H1 (cell line): ENCODE measurements around the gene PARP16. TPM values are rescaled to one million over a fixed set of nuclear protein-coding genes. Genes with fewer than 3 reads are reported as not detected.

Source experiments
- CTCF ChIA-PET: fragments of 300-600 bp; sonication (Branson Sonifier 250); formaldehyde crosslinking; loops from one replicate; lab custom pipeline; 2021; ENCODE audit not compliant: partially characterized antibody; lab: Charles Lee
- POLR2A ChIA-PET: fragments of 300-600 bp; sonication (Branson Sonifier 250); formaldehyde crosslinking; loops from one replicate; lab custom pipeline; 2021; ENCODE audit warnings: inconsistent platforms; ENCODE audit not compliant: partially characterized antibody; lab: Charles Lee
- DNase-seq, 2 experiments: peaks; one replicate each; pipeline versions ENCODE4 v3.0.0 to v3.0.0-alpha.2; 2010 to 2022; ENCODE audit warnings: low spot score in 2 of 2, low read depth in 1 of 2, mixed read lengths in 1 of 2
- FAIRE-seq: peaks from 2 replicates; lab custom pipeline; 2011; peaks lifted over from hg19 to GRCh38; lab: Jason Lieb, UNC
- H2AFZ ChIP-seq: 2 replicates; pipeline ENCODE4 v1.8.1; 2012; ENCODE audit warnings: low read length, inconsistent platforms
- H2AK5ac ChIP-seq: 2 replicates; pipeline ENCODE4 v1.6.1; 2013; ENCODE audit warnings: low read depth, low read length
- H2BK120ac ChIP-seq: replicated peaks from 2 replicates; pipeline ENCODE3; 2013; ENCODE audit warnings: low read depth, low read length, inconsistent platforms
- H2BK12ac ChIP-seq: 2 replicates; pipeline ENCODE4 v1.6.1; 2013; ENCODE audit warnings: low read depth, low read length
- H2BK15ac ChIP-seq: 2 replicates; pipeline ENCODE4 v1.6.1; 2013; ENCODE audit warnings: low read length
- H2BK20ac ChIP-seq: 2 replicates; pipeline ENCODE4 v1.6.1; 2013; ENCODE audit warnings: low read length
- H2BK5ac ChIP-seq: 2 replicates; pipeline ENCODE4 v1.6.1; 2013; ENCODE audit warnings: low read depth, low read length
- H3K14ac ChIP-seq: 2 replicates; pipeline ENCODE4 v1.6.1; 2013; ENCODE audit warnings: inconsistent platforms; ENCODE audit not compliant: insufficient read length
- H3K18ac ChIP-seq: 2 replicates; pipeline ENCODE4 v1.6.1; 2013; ENCODE audit warnings: low read length; ENCODE audit errors: extremely low read depth
- H3K23ac ChIP-seq: 2 replicates; pipeline ENCODE4 v1.6.1; 2013; ENCODE audit warnings: inconsistent platforms; ENCODE audit not compliant: insufficient read length
- H3K23me2 ChIP-seq: 2 replicates; pipeline ENCODE4 v1.6.1; 2013; ENCODE audit warnings: low read depth, low read length
- H3K27ac ChIP-seq: 2 replicates; pipeline ENCODE4 v1.6.1; 2011; ENCODE audit warnings: low read depth, low read length, inconsistent platforms
- H3K27me3 ChIP-seq, 4 experiments: replicated peaks in 1 of 4; 1 replicate in 1 of 4; 2 replicates in 3 of 4; pipeline versions ENCODE4 v1.6.1 to v1.8.1; 2011 to 2013; ENCODE audit warnings: low read length in 3 of 4, mild to moderate bottlenecking in 3 of 4, inconsistent platforms in 2 of 4, mixed read lengths in 2 of 4, moderate library complexity in 1 of 4; ENCODE audit not compliant: control insufficient read depth in 3 of 4, insufficient read depth in 3 of 4; ENCODE audit errors: extremely low read depth in 1 of 4
- H3K36me3 ChIP-seq, 4 experiments: 2 replicates each; pipeline versions ENCODE4 v1.6.1 to v1.8.1; 2011 to 2013; ENCODE audit warnings: mild to moderate bottlenecking in 4 of 4, low read length in 3 of 4, moderate library complexity in 2 of 4, control low read depth in 1 of 4, inconsistent platforms in 1 of 4; ENCODE audit not compliant: insufficient read depth in 4 of 4, control insufficient read depth in 2 of 4
- H3K4ac ChIP-seq: replicated peaks from 2 replicates; pipeline ENCODE3; 2013; ENCODE audit warnings: low read length, low read depth, mixed read lengths, inconsistent platforms; ENCODE audit not compliant: insufficient read length
- H3K4me1 ChIP-seq, 4 experiments: replicated peaks in 1 of 4; 1 replicate in 1 of 4; 2 replicates in 3 of 4; pipeline versions ENCODE4 v1.6.1 to v1.8.1; 2011 to 2013; ENCODE audit warnings: low read length in 3 of 4, inconsistent platforms in 2 of 4, mixed read lengths in 1 of 4; ENCODE audit not compliant: insufficient read depth in 4 of 4, control insufficient read depth in 3 of 4
- H3K4me2 ChIP-seq, 2 experiments: 2 replicates each; pipeline versions ENCODE4 v1.6.1 to v1.8.1; 2011 to 2013; ENCODE audit warnings: low read depth in 2 of 2, low read length in 2 of 2, control low read depth in 1 of 2, inconsistent platforms in 1 of 2, mild to moderate bottlenecking in 1 of 2; ENCODE audit not compliant: insufficient read depth in 1 of 2
- H3K4me3 ChIP-seq, 4 experiments: fragments of 200-600, 300-600 bp in 1 of 4; sonication (generic), shearing (Covaris generic), sonication (Bioruptor Twin) in 1 of 4; 2 replicates each; pipeline versions ENCODE4 v1.5.1 to v1.8.1; 2011 to 2016; ENCODE audit warnings: low read length in 4 of 4, low read depth in 3 of 4, control low read depth in 2 of 4, inconsistent platforms in 2 of 4, mild to moderate bottlenecking in 2 of 4, mixed read lengths in 1 of 4, moderate library complexity in 1 of 4; ENCODE audit not compliant: insufficient read depth in 2 of 4; ENCODE audit errors: extremely low read depth in 1 of 4
- H3K56ac ChIP-seq: replicated peaks from 2 replicates; pipeline ENCODE3; 2013; ENCODE audit warnings: low read depth, mild to moderate bottlenecking, mixed read lengths, low read length, inconsistent platforms; ENCODE audit not compliant: insufficient read length
- H3K79me1 ChIP-seq: 2 replicates; pipeline ENCODE4 v1.6.1; 2013; ENCODE audit warnings: low read depth, low read length, control low read depth
- H3K79me2 ChIP-seq, 2 experiments: 2 replicates each; pipeline versions ENCODE4 v1.6.1 to v1.8.1; 2012 to 2013; ENCODE audit warnings: low read length in 2 of 2, mild to moderate bottlenecking in 2 of 2, inconsistent platforms in 1 of 2; ENCODE audit not compliant: insufficient read depth in 2 of 2, control insufficient read depth in 1 of 2
- H3K9ac ChIP-seq, 4 experiments: replicated peaks in 1 of 4; 1 replicate in 1 of 4; 2 replicates in 3 of 4; pipeline versions ENCODE4 v1.6.1 to v1.8.1; 2011 to 2013; ENCODE audit warnings: low read depth in 3 of 4, low read length in 3 of 4, control low read depth in 2 of 4, mild to moderate bottlenecking in 2 of 4, moderate library complexity in 2 of 4, inconsistent platforms in 1 of 4; ENCODE audit errors: extremely low read depth in 1 of 4
- H3K9me3 ChIP-seq, 2 experiments: 2 replicates each; pipeline versions ENCODE4 v1.6.1 to v1.8.1; 2012 to 2013; ENCODE audit warnings: mild to moderate bottlenecking in 2 of 2, moderate library complexity in 2 of 2, control low read depth in 1 of 2, inconsistent platforms in 1 of 2, low read depth in 1 of 2, low read length in 1 of 2, mixed read lengths in 1 of 2; ENCODE audit not compliant: insufficient read depth in 2 of 2
- H4K20me1 ChIP-seq, 2 experiments: replicated peaks in 1 of 2; 2 replicates each; pipeline versions ENCODE3 to v1.8.1; 2011 to 2013; ENCODE audit warnings: inconsistent platforms in 2 of 2, low read length in 2 of 2, mild to moderate bottlenecking in 1 of 2; ENCODE audit not compliant: insufficient read depth in 2 of 2, control insufficient read depth in 1 of 2
- H4K5ac ChIP-seq: 2 replicates; pipeline ENCODE4 v1.6.1; 2013; ENCODE audit warnings: low read length, low read depth, mixed read lengths, inconsistent platforms; ENCODE audit not compliant: insufficient read length
- H4K8ac ChIP-seq: 2 replicates; pipeline ENCODE4 v1.8.0; 2013; ENCODE audit warnings: mild to moderate bottlenecking, moderate library complexity, low read length, inconsistent platforms; ENCODE audit not compliant: insufficient read depth; ENCODE audit errors: extremely low read depth
- H4K91ac ChIP-seq: replicated peaks from 2 replicates; pipeline ENCODE3; 2013; ENCODE audit warnings: low read length, mixed read lengths, inconsistent platforms; ENCODE audit not compliant: insufficient read length
- CREB1 ChIP-seq: IDR thresholded peaks from 2 replicates; pipeline ENCODE4 v1.6.1; 2012; ENCODE audit warnings: inconsistent platforms
- NANOG ChIP-seq: IDR thresholded peaks from 2 replicates; pipeline ENCODE4 v1.6.1; 2011; ENCODE audit warnings: low read length, low read depth, mild to moderate bottlenecking, inconsistent platforms; ENCODE audit not compliant: insufficient read depth, poor library complexity, severe bottlenecking
- NRF1 ChIP-seq: IDR thresholded peaks from 2 replicates; pipeline ENCODE4 v1.6.1; 2011; ENCODE audit warnings: mild to moderate bottlenecking, low read depth, low read length, improper control_type of control experiment
- POLR2A ChIP-seq, 2 experiments: IDR thresholded peaks; 1 replicate in 1 of 2; 2 replicates in 1 of 2; pipeline ENCODE4 v1.6.1; 2011; ENCODE audit warnings: low read depth in 2 of 2, low read length in 2 of 2, mild to moderate bottlenecking in 2 of 2; ENCODE audit errors: control extremely low read depth in 1 of 2
- RFX5 ChIP-seq: IDR thresholded peaks from 2 replicates; pipeline ENCODE4 v1.6.1; 2011; ENCODE audit warnings: low read depth, low read length, improper control_type of control experiment, borderline replicate concordance
- RNF2 ChIP-seq: fragments of 200-900, 300-1000 bp; sonication (generic); IDR thresholded peaks from 2 replicates; pipeline ENCODE4 v1.7.1; 2016; ENCODE audit warnings: borderline replicate concordance, low read depth, mild to moderate bottlenecking, antibody characterized with exemption, low read length; ENCODE audit not compliant: poor library complexity, severe bottlenecking; ENCODE audit errors: missing control alignments
- SAP30 ChIP-seq: fragments of 300-600 bp; sonication (generic); IDR thresholded peaks from 2 replicates; pipeline ENCODE4 v1.7.1; 2012; ENCODE audit warnings: low read length, moderate library complexity, mild to moderate bottlenecking, inconsistent platforms; ENCODE audit not compliant: insufficient read depth, insufficient replicate concordance
- SP2 ChIP-seq: IDR thresholded peaks from 2 replicates; pipeline ENCODE4 v1.6.1; 2012; ENCODE audit warnings: mild to moderate bottlenecking, low read length, inconsistent platforms
- SP4 ChIP-seq: IDR thresholded peaks from 2 replicates; pipeline ENCODE4 v1.6.1; 2012; ENCODE audit warnings: low read length, inconsistent platforms
- SRF ChIP-seq: IDR thresholded peaks from 2 replicates; pipeline ENCODE4 v1.6.1; 2011; ENCODE audit warnings: mild to moderate bottlenecking, low read depth, low read length, moderate library complexity
- YY1 ChIP-seq: IDR thresholded peaks from 2 replicates; pipeline ENCODE4 v1.6.1; 2011; ENCODE audit warnings: low read depth, mild to moderate bottlenecking, low read length
- WGBS, 2 experiments: shearing (Covaris generic) in 1 of 2; methylation state at CpG; one replicate each; pipeline versions ENCODE4 v1.1.6 to v1.1.7; 2013 to 2015; ENCODE audit warnings: low lambda C conversion rate in 2 of 2, mixed read lengths in 2 of 2, inconsistent platforms in 1 of 2, low coverage in 1 of 2, missing lambda C conversion rate in 1 of 2; ENCODE audit not compliant: insufficient replicate concordance in 2 of 2, insufficient coverage in 1 of 2, insufficient read length in 1 of 2; ENCODE audit errors: extremely low coverage in 1 of 2, missing lambda C conversion rate in 1 of 2; 5-methylcytosine and 5-hydroxymethylcytosine counted together
- polyA plus RNA-seq, 7 experiments: library from polyadenylated mRNA; depleted of rRNA in 3 of 7; stranded (reverse) in 5 of 7; unstranded in 2 of 7; fragments of >200 nt in 5 of 7; fragments of 200-250 nt in 2 of 7; gene quantifications; 1 replicate in 5 of 7; 2 replicates in 1 of 7; 4 replicates in 1 of 7; pipeline versions ENCODE4 v1.2.1 to v1.2.3, GENCODE V29; 2011 to 2013; ENCODE audit warnings: missing spikeins in 2 of 7, mixed read lengths in 2 of 7
- total RNA-seq: library from RNA; stranded (reverse); fragmentation: NEBNext Ultra II Directional; extraction: Animal tissue kit (Norgen Biotek cat#: 25700); gene quantifications from 2 replicates; pipeline ENCODE4 v1.2.1, GENCODE V29; 2021
- TF ChIP-seq, protein P1 (sequence below): IDR thresholded peaks from 2 replicates; pipeline ENCODE4 v1.6.1; 2011; ENCODE audit warnings: low read depth, mild to moderate bottlenecking, low read length; ENCODE audit not compliant: insufficient read depth

PARP16 gene
- total and polyA plus RNA-seq, 2 of the 8 experiments (the other 6 are each of a cell fraction or from before 2014, with no cell fraction given): 3.7 to 5.0 TPM

GRCh38 chr15:65222891-65223290 is 63.8 kb downstream of the PARP16 start:
- Histone ChIP-seq H4K20me1 (no peaks in the 10 kb centered on the region), H2BK120ac (no peak overlapping the region), H2BK12ac (no peak overlapping the region), H2AFZ (no peak overlapping the region), H3K9me3 (no peaks in the 10 kb centered on the region), H4K91ac (no peak overlapping the region), H3K4ac (no peak overlapping the region), H3K56ac (no peak overlapping the region), H3K18ac (no peak overlapping the region), H3K36me3 (no peaks in the 10 kb centered on the region), H3K9ac (no peak overlapping the region), H2BK5ac (no peak overlapping the region), H3K27me3 (no peaks in the 10 kb centered on the region), H2AK5ac (no peak overlapping the region), H3K23ac (no peak overlapping the region), H3K79me2 (no peaks in the 10 kb centered on the region), H3K27ac (no peak overlapping the region), H3K4me2 (no peak overlapping the region), H3K79me1 (no peaks in the 10 kb centered on the region), H4K8ac (no peak overlapping the region; the same call in 1 of the 2 replicates), H3K4me3 (no peak overlapping the region), H2BK15ac (no peak overlapping the region), H3K23me2 (no peaks in the 10 kb centered on the region), H4K5ac (no peak overlapping the region), H3K14ac (no peak overlapping the region), H3K4me1 (peaks cover 0 to 4% (median 2%) of the 10 kb centered on the region in 4 experiments; a peak in 4 of 7 replicates), H2BK20ac (no peak overlapping the region)
- FAIRE-seq (no peak), DNase-seq (no peak)
- ChIA-PET CTCF (interaction anchor here (1.1 to 5.6 kb wide), 3 partner anchors 11 to 75 kb away, joined by 3 to 43 read pairs (median 4); partner anchors contain the start of gene CILP), POLR2A (no interaction called here)
- no peak for TF ChIP-seq POLR2A (IDR thresholded peaks at IDR 0.05; ENCODE audit: control extremely low read depth in 1 of 2, low read depth in 2 of 2, low read length in 2 of 2)
- TF ChIP-seq CREB1: no peak
- no peak for TF ChIP-seq SP4
- TF ChIP-seq, protein P1, sequence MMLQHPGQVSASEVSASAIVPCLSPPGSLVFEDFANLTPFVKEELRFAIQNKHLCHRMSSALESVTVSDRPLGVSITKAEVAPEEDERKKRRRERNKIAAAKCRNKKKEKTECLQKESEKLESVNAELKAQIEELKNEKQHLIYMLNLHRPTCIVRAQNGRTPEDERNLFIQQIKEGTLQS: no peak
- no peak for TF ChIP-seq RNF2
- no peak for TF ChIP-seq SRF
- TF ChIP-seq YY1: no peak
- TF ChIP-seq NRF1: no peak
- TF ChIP-seq SAP30: no peak
- no peak for TF ChIP-seq SP2
- no peak for TF ChIP-seq NANOG
- no peak for TF ChIP-seq RFX5
- WGBS, 2 experiments: 95% methylated on average over 4 of the region's 4 CpGs; no CpG with 5 or more reads in 1 of the 2 experiments
